ENCODE data around the gene FASLG.

GRCh38 chr1:172616195-172616594, 42.7 kb upstream of the FASLG start:
- TF ChIP-seq, protein P1, sequence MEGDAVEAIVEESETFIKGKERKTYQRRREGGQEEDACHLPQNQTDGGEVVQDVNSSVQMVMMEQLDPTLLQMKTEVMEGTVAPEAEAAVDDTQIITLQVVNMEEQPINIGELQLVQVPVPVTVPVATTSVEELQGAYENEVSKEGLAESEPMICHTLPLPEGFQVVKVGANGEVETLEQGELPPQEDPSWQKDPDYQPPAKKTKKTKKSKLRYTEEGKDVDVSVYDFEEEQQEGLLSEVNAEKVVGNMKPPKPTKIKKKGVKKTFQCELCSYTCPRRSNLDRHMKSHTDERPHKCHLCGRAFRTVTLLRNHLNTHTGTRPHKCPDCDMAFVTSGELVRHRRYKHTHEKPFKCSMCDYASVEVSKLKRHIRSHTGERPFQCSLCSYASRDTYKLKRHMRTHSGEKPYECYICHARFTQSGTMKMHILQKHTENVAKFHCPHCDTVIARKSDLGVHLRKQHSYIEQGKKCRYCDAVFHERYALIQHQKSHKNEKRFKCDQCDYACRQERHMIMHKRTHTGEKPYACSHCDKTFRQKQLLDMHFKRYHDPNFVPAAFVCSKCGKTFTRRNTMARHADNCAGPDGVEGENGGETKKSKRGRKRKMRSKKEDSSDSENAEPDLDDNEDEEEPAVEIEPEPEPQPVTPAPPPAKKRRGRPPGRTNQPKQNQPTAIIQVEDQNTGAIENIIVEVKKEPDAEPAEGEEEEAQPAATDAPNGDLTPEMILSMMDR (IDR thresholded peaks at IDR 0.05; ENCODE audit: insufficient read depth, low read length) = no peak
- TF ChIP-seq, protein P2, sequence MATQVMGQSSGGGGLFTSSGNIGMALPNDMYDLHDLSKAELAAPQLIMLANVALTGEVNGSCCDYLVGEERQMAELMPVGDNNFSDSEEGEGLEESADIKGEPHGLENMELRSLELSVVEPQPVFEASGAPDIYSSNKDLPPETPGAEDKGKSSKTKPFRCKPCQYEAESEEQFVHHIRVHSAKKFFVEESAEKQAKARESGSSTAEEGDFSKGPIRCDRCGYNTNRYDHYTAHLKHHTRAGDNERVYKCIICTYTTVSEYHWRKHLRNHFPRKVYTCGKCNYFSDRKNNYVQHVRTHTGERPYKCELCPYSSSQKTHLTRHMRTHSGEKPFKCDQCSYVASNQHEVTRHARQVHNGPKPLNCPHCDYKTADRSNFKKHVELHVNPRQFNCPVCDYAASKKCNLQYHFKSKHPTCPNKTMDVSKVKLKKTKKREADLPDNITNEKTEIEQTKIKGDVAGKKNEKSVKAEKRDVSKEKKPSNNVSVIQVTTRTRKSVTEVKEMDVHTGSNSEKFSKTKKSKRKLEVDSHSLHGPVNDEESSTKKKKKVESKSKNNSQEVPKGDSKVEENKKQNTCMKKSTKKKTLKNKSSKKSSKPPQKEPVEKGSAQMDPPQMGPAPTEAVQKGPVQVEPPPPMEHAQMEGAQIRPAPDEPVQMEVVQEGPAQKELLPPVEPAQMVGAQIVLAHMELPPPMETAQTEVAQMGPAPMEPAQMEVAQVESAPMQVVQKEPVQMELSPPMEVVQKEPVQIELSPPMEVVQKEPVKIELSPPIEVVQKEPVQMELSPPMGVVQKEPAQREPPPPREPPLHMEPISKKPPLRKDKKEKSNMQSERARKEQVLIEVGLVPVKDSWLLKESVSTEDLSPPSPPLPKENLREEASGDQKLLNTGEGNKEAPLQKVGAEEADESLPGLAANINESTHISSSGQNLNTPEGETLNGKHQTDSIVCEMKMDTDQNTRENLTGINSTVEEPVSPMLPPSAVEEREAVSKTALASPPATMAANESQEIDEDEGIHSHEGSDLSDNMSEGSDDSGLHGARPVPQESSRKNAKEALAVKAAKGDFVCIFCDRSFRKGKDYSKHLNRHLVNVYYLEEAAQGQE (IDR thresholded peaks at IDR 0.05; ENCODE audit: insufficient replicate concordance, low read depth) = no peak
- TF ChIP-seq SPI1 (IDR thresholded peaks at IDR 0.05; ENCODE audit: borderline replicate concordance, low read depth) = peak; percentile 80
